Rectal smooth muscle tissue (tissue), 1 donor: ENCODE measurements around the gene LMAN2.
"Not testable (repeated sequence)": the region's sequence is repeated elsewhere in the genome, so short reads cannot be mapped to it uniquely, and the experiment has no call there.

Source experiments
- H3K27ac ChIP-seq: one replicate; pipeline ENCODE4 v1.7.0; 2013; ENCODE audit warnings: low read depth, low read length, inconsistent platforms
- H3K27me3 ChIP-seq: one replicate; pipeline ENCODE4 v1.7.0; 2013; ENCODE audit warnings: low read length; ENCODE audit not compliant: control insufficient read depth, insufficient read depth
- H3K36me3 ChIP-seq: one replicate; pipeline ENCODE4 v1.7.0; 2013; ENCODE audit warnings: low read length; ENCODE audit not compliant: control insufficient read depth, insufficient read depth
- H3K4me1 ChIP-seq: one replicate; pipeline ENCODE4 v1.7.0; 2013; ENCODE audit warnings: low read length; ENCODE audit not compliant: control insufficient read depth, insufficient read depth
- H3K4me3 ChIP-seq: one replicate; pipeline ENCODE4 v1.7.0; 2013; ENCODE audit warnings: low read length
- H3K9ac ChIP-seq: one replicate; pipeline ENCODE4 v1.7.0; 2013; ENCODE audit warnings: low read length

Gene LMAN2

DNA sequence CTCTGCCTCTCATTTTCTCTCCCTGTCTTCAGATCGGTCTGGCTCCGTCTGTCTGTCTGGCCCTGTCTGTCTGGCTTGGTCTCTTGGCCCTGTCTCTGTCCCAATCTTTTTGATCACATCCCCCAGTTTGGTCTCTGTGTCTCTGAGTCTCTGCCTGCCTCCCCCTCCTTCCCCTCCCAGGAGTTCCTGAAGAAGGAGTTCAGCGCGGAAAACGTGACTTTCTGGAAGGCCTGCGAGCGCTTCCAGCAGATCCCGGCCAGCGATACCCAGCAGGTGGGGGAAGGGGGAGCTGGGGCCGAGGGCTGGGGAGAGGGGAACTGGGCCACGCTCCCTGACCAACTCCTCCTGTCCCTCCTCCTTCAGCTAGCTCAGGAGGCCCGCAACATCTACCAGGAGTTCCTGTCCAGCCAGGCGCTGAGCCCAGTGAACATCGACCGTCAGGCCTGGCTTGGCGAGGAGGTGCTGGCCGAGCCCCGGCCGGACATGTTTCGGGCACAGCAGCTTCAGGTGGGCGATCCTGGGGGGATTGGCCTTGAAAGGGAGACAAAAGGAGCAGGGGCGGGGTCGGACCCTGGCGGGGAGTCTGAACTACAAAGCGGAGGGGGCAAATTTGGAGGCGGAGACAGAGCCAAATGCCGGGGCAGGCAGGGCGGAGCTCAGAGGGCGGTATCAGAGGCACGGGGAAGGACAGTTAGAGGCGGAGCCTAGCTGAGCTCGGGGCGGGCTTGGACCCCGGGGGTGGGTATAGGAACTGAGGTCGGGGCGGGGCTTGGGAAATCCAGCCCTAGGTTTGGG, 15.3 kb upstream of the LMAN2 start:
- Histone ChIP-seq H3K9ac (peak overlapping the region; percentile 38), H3K4me3 (peak overlapping the region; percentile 65), H3K4me1 (peaks cover 17% of the 10 kb centered on the region), H3K27ac (peak overlapping the region; percentile 98), H3K36me3 (peaks cover 3% of the 10 kb centered on the region), H3K27me3 (no peaks in the 10 kb centered on the region)

GRCh38 chr5:177365845-177366527, 14.5 kb upstream of the LMAN2 start:
- H3K36me3 ChIP-seq, result peaks cover 3% of the 10 kb centered on the region
- peak overlapping the region; percentile 65 for H3K4me3 ChIP-seq
- H3K9ac ChIP-seq, result peak overlapping the region; percentile 38
- H3K27me3 ChIP-seq, result no peaks in the 10 kb centered on the region
- H3K4me1 ChIP-seq, result peaks cover 14% of the 10 kb centered on the region
- H3K27ac ChIP-seq, result peak overlapping the region; percentile 98

GRCh38 chr5:177364159-177364962, 12.9 kb upstream of the LMAN2 start:
- Histone ChIP-seq H3K4me3 (no peak overlapping the region), H3K4me1 (peaks cover 14% of the 10 kb centered on the region), H3K27ac (no peak overlapping the region), H3K36me3 (peaks cover 3% of the 10 kb centered on the region), H3K27me3 (no peaks in the 10 kb centered on the region), H3K9ac (no peak overlapping the region)

- Histone ChIP-seq H3K4me3 (peak overlapping the region; percentile 68), H3K9ac (no peak overlapping the region), H3K36me3 (peaks cover 3% of the 10 kb centered on the region), H3K27ac (no peak overlapping the region), H3K4me1 (peaks cover 14% of the 10 kb centered on the region), H3K27me3 (no peaks in the 10 kb centered on the region)
Observed at GRCh38 chr5:177363565-177363964, 12.1 kb upstream of the LMAN2 start.

DNA sequence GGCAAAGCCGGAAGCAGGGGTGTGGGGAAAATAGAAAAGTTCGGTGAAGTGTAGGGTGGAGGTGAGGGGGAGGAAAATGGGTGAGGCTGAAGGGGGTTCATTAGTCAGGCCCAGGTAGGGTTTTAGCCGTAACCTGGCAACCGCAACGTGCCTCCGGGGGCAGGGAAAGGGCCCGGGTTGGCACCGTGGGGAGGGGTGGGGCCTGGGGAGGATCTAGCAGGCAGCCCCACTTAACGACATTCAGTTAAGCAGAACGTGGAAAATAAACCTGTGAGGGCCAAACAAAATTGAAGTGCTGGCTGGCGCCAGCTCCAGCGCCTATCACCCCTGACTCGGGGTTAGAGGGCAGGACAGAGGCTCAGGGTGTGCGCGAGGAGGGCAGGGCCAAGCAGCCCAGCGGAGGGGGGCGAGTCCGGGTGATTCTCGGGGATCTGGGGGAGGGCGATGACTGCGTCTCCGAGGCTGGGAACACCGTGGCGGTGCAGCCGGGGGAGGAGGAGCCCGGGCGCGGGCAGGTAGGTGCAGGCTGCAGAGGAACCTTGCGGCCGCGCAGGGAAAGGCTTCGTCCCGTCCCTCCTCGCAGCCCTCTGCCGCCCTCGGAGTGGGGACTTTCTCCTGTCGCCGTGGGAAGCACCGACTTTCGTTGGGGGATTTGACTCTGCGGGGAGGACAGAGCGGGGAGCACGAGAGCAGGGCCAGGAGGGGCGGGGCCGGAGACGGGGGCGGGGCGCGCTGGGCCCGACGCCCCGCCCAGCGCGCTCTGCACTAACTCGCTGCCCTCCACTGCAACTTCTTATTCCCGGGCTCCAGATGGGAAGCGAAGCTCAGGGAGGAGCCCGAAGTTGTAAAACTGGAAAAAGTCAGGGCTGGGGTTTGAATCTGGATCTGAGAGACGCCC, 11.4 kb upstream of the LMAN2 start:
- H3K27ac ChIP-seq, result no peak overlapping the region
- peak overlapping the region; percentile 68 for H3K4me3 ChIP-seq
- H3K27me3 ChIP-seq, result no peaks in the 10 kb centered on the region
- peaks cover 14% of the 10 kb centered on the region for H3K4me1 ChIP-seq
- no peaks in the 10 kb centered on the region for H3K36me3 ChIP-seq
- no peak overlapping the region for H3K9ac ChIP-seq

DNA sequence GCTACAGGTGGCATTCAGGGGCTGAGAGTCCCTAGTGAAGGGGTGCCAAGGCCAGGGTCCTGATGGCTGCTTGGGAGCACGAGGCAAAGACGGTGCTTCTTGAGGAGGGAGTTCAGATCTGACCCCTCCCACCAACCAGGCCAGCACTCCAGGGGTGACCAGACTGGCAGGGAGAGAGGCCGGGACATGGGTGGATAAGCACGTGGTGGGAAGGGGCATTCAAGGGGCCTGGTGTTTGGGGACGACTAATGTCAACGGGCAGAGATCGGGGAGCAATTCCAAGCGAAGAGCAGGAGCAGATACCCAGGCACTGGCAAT, 10.8 kb upstream of the LMAN2 start:
- Histone ChIP-seq H3K27ac (no peak overlapping the region), H3K9ac (no peak overlapping the region), H3K4me1 (peaks cover 10% of the 10 kb centered on the region), H3K4me3 (no peak overlapping the region), H3K36me3 (no peaks in the 10 kb centered on the region), H3K27me3 (no peaks in the 10 kb centered on the region)

GRCh38 chr5:177361418-177362291, 10.2 kb upstream of the LMAN2 start:
- Histone ChIP-seq H3K36me3 (no peaks in the 10 kb centered on the region), H3K4me1 (peaks cover 10% of the 10 kb centered on the region), H3K27ac (no peak overlapping the region), H3K4me3 (no peak overlapping the region), H3K9ac (no peak overlapping the region), H3K27me3 (no peaks in the 10 kb centered on the region)

DNA sequence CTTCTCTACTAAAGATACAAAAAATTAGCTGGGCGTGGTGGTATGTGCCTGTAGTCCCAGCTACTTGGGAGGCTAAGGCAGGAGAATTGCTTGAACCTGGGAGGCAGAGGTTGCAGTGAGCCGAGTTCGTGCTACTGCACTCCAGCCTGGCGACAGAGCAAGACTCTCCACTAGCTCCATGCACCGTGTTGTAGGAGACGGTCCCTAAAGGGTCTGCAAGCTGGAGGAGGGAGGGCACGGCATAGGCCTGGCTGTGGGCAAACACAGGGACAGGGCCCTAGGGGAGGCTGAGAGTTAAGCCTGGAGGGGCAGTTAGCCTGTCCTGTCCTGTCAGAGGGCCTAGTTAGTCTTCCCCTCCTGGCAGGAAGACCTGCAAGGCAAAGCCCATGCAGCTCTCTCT, 9.3 kb upstream of the LMAN2 start:
- H3K27me3 ChIP-seq, H3K27ac ChIP-seq, H3K4me3 ChIP-seq, H3K4me1 ChIP-seq, H3K36me3 ChIP-seq, H3K9ac ChIP-seq: not testable (repeated sequence)

GRCh38 chr5:177359860-177360259, 8.4 kb upstream of the LMAN2 start:
- Histone ChIP-seq H3K27ac (no peak overlapping the region), H3K4me1 (peaks cover 3% of the 10 kb centered on the region), H3K9ac (no peak overlapping the region), H3K4me3 (no peak overlapping the region), H3K27me3 (no peaks in the 10 kb centered on the region), H3K36me3 (no peaks in the 10 kb centered on the region)

DNA sequence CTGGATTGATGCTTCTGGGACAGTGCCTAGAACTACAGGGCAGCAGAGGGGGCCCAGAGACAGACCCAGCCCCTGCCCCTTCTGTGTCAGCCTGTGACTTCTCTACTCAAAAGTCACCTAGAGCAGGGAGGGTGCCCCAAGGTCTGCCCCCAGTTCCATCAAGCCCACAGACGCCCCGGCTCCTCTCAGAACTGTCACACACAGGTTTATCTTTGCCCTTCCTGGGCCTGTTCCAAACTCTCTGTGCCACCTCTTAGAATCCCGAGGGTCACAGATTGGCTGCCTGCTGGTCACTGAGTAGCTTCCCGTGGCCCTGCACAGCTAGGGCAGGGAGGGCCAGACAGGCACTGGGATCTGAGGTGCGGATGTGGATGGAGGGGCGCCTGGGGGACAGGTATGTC, 8.0 kb upstream of the LMAN2 start:
- H3K4me3 ChIP-seq, result no peak overlapping the region
- peaks cover 3% of the 10 kb centered on the region for H3K4me1 ChIP-seq
- H3K9ac ChIP-seq, result no peak overlapping the region

DNA sequence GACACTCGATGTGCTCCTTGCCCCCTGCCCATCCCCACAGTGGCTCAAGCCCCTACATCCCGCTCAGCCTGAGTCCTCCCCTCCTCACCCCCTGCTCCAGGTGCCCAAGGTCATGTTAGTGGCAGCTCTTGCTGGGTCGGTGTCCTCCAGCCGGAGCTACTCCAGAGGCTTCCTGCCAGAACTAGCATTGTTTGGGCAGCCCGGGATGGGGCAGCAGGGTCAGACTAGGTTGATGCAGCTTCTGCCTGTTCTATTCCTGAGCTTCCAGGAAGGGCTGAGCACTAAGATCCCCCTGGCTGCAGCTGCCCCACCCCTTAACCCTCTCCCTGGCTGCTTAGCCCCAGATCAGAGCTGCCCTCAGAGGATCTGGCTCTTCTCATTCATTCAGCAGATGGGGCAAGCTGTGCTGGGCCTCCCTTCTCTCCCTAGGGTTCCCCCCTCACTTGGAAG, 6.9 kb upstream of the LMAN2 start:
- no peaks in the 10 kb centered on the region for H3K36me3 ChIP-seq
- no peak overlapping the region for H3K27ac ChIP-seq
- peaks cover 3% of the 10 kb centered on the region for H3K4me1 ChIP-seq
- no peaks in the 10 kb centered on the region for H3K27me3 ChIP-seq
- no peak overlapping the region for H3K9ac ChIP-seq
- H3K4me3 ChIP-seq, result peak overlapping the region; percentile 56

More for the DNA sequence above, 8.0 kb upstream of the LMAN2 start:
- H3K27me3 ChIP-seq, result no peaks in the 10 kb centered on the region
- no peaks in the 10 kb centered on the region for H3K36me3 ChIP-seq
- no peak overlapping the region for H3K27ac ChIP-seq
